HUDEP-2 (cell line): ENCODE measurements around the gene TMC7.

ENCODE experiments used
- DNase-seq, 76 experiments: peaks; one replicate each; lab custom pipeline; 2025; ENCODE audit not compliant: unreplicated experiment in 76 of 76; lab: John Stamatoyannopoulos, UW

The TMC7 gene

DNA sequence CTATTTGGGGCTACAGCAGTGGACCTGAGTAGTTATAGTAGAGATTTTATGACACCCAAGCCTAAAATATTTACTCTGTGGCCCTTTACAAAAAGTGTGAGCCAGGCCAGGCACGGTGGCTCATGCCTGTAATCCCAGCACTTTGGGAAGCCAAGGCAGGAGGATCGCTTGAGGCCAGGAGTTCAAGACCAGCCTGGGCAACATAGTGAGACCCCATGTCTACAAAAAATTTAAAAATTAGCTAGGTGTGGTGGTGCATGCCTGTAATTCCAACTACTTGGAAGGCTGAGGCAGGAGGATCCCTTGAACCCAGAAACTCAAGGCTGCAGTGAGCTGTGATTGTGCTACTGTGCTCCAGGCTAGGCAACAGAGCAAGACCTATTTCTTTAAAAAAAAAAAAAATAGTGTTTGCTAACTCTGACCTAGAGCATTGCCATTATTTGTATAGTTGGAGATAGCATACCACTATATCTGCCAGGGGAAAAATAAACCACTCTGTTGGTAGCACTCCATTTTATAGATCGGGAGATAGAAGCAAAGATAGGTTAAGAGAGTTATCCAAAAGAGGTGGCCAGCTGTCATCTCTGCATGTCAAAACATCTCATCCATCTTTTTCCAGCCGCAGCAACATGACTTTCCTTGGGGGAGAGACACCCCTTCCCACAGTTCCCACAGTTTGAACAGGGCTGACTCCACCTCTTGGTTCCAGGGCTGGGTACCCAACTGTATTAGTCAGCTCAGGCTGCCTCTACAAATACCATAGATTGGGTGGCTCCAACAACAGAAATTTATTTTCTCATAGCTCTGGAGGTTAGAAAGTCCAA lies 127.0 kb downstream of the TMC7 start:
- DNase-seq = no peak

DNA sequence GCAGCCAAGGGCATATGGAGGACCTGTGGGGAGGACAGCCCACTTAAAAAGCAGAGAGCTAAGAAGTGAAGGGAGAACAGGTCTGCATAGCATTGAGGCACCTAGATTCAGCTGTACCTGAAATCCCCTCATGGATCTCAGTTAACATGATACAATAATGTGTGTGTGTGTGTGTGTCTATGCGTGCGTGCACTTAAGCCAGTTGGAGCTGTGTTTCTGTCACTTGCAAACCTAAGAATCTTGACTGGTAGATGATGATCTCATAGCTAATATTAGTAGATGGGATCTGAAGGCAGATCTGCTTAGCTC lies 128.3 kb downstream of the TMC7 start:
- no peak for DNase-seq
